ENCODE results near the gene TSKU.

TSKU gene

GRCh38 chr11:76794371-76795289, 11.5 kb downstream of the TSKU start:
- no peaks in the 10 kb centered on the region for H4K20me1 ChIP-seq (ENCODE audit: insufficient read depth, low read length)

GRCh38 chr11:76795290-76795935, 12.3 kb downstream of the TSKU start:
- TF ChIP-seq EZH2phosphoT487 (IDR thresholded peaks at IDR 0.05; ENCODE audit: low read length) (no peak), EZH2 (optimal IDR thresholded peaks at IDR 0.05; ENCODE audit: low read depth, low read length) (no peak), CTCF (IDR thresholded peaks at IDR 0.05; ENCODE audit: low read length) (no peak)
- H3K79me2 ChIP-seq (ENCODE audit: low read length) = no peaks in the 10 kb centered on the region
- no peaks in the 10 kb centered on the region for H4K20me1 ChIP-seq (ENCODE audit: insufficient read depth, low read length)
- H3K9ac ChIP-seq (ENCODE audit: low read length) = no peak overlapping the region
- no peak overlapping the region for H2AFZ ChIP-seq (ENCODE audit: low read length)
- no peaks in the 10 kb centered on the region for H3K9me3 ChIP-seq (replicated peaks; ENCODE audit: insufficient read depth, low read length)
- H3K4me1 ChIP-seq (ENCODE audit: low read length) = no peaks in the 10 kb centered on the region
- H3K36me3 ChIP-seq (replicated peaks; ENCODE audit: insufficient read depth, low read length) = no peaks in the 10 kb centered on the region
- no peaks in the 10 kb centered on the region for H3K9me2 ChIP-seq (replicated peaks; ENCODE audit: insufficient read depth, low read length)
- H3F3A ChIP-seq (ENCODE audit: insufficient read depth, low read length) = no peaks in the 10 kb centered on the region
- H3K4me2 ChIP-seq (ENCODE audit: low read depth, low read length) = no peak overlapping the region
- H3K4me3 ChIP-seq (ENCODE audit: low read length) = no peak overlapping the region
- H3K27ac ChIP-seq (ENCODE audit: low read length) = no peak overlapping the region
- no peak for DNase-seq
- no peaks in the 10 kb centered on the region for H3K27me3 ChIP-seq (replicated peaks; ENCODE audit: insufficient read depth, low read length)

More at GRCh38 chr11:76794371-76795289, 11.5 kb downstream of the TSKU start:
- Histone ChIP-seq H3K4me1 (ENCODE audit: low read length) (no peaks in the 10 kb centered on the region), H3K4me2 (ENCODE audit: low read depth, low read length) (no peak overlapping the region), H3K9me3 (replicated peaks; ENCODE audit: insufficient read depth, low read length) (no peaks in the 10 kb centered on the region), H3K4me3 (ENCODE audit: low read length) (no peak overlapping the region), H3F3A (ENCODE audit: insufficient read depth, low read length) (no peaks in the 10 kb centered on the region), H3K27ac (ENCODE audit: low read length) (no peak overlapping the region), H3K9ac (ENCODE audit: low read length) (no peak overlapping the region), H3K9me2 (replicated peaks; ENCODE audit: insufficient read depth, low read length) (no peaks in the 10 kb centered on the region), H3K79me2 (ENCODE audit: low read length) (no peaks in the 10 kb centered on the region), H3K27me3 (replicated peaks; ENCODE audit: insufficient read depth, low read length) (no peaks in the 10 kb centered on the region), H3K36me3 (replicated peaks; ENCODE audit: insufficient read depth, low read length) (no peaks in the 10 kb centered on the region), H2AFZ (ENCODE audit: low read length) (no peak overlapping the region)
- TF ChIP-seq EZH2phosphoT487 (IDR thresholded peaks at IDR 0.05; ENCODE audit: low read length) (no peak), EZH2 (optimal IDR thresholded peaks at IDR 0.05; ENCODE audit: low read depth, low read length) (no peak), CTCF (IDR thresholded peaks at IDR 0.05; ENCODE audit: low read length) (no peak)
- no peak for DNase-seq

GRCh38 chr11:76795936-76796441, 12.8 kb downstream of the TSKU start:
- Histone ChIP-seq H3K27ac (ENCODE audit: low read length) (no peak overlapping the region), H3K9me3 (replicated peaks; ENCODE audit: insufficient read depth, low read length) (no peaks in the 10 kb centered on the region), H2AFZ (ENCODE audit: low read length) (no peak overlapping the region), H3K79me2 (ENCODE audit: low read length) (no peaks in the 10 kb centered on the region), H3F3A (ENCODE audit: insufficient read depth, low read length) (no peaks in the 10 kb centered on the region), H3K9ac (ENCODE audit: low read length) (no peak overlapping the region), H3K4me2 (ENCODE audit: low read depth, low read length) (no peak overlapping the region), H3K36me3 (replicated peaks; ENCODE audit: insufficient read depth, low read length) (no peaks in the 10 kb centered on the region), H3K4me1 (ENCODE audit: low read length) (no peaks in the 10 kb centered on the region), H4K20me1 (ENCODE audit: insufficient read depth, low read length) (no peaks in the 10 kb centered on the region), H3K9me2 (replicated peaks; ENCODE audit: insufficient read depth, low read length) (no peaks in the 10 kb centered on the region), H3K27me3 (replicated peaks; ENCODE audit: insufficient read depth, low read length) (no peaks in the 10 kb centered on the region), H3K4me3 (ENCODE audit: low read length) (no peak overlapping the region)
- DNase-seq = no peak
- TF ChIP-seq CTCF (IDR thresholded peaks at IDR 0.05; ENCODE audit: low read length) (no peak), EZH2 (optimal IDR thresholded peaks at IDR 0.05; ENCODE audit: low read depth, low read length) (no peak), EZH2phosphoT487 (IDR thresholded peaks at IDR 0.05; ENCODE audit: low read length) (no peak)

Data from MM.1S (cell line).